Measurements from ENCODE around the gene PRICKLE4. TPM values are rescaled to one million over a fixed set of nuclear protein-coding genes. Genes with fewer than 3 reads are reported as not detected.

PRICKLE4 gene
- total RNA-seq, 1 donor from 2014 or later = 2.6 TPM

DNA sequence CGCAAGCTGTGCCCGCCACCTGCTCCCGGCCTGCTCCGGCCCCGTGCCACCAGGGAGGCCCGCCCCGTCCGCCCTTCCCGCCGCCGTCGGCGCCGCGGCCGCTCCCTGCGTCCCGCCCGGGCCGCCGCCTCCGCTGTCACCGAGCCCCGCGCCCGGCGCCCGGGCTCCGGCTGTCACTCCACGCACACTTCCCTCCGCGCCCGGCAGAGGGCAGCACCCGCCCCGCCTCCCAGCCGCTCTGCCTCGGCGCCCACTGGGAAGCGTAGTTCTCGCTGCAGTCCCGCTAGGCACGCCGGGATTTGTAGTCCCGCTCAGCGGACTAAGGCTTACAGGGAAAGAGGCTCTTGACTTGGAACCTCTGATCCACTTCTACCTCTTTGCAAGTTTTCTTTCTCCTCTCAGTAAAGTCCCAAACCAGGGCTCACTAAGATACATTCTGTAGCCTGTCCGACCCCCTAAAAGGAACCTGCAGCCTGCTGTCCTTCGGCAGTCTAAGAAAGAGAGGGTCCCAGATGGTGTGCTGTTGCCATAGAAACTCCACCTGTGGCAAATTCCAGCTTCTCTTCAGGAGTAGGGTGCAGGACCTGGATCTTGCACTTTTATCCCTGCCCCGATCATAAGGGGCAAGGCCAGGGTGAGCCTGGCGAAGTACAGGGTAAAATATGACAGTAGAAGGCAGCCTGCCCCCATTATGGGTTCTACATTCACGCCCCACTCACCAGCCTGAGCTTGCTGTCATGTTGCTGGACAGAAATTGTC is 45.0 kb upstream of the PRICKLE4 start, which contains the start of gene TFEB:
Gene TFEB (minus strand): TSS at position 182 of the 759 bp plus-strand sequence. CDS start 44,395 bp downstream, outside the sequence.
- H3K36me3 ChIP-seq (ENCODE audit: control insufficient read depth in 3 of 3, insufficient read depth in 3 of 3, low read length in 3 of 3) = peaks cover 0 to 3% (median 0%) of the 10 kb centered on the region in 3 donors
- H3K27ac ChIP-seq (ENCODE audit: low read depth, low read length) = peak within 1 kb of the TSS; percentile 95
- peak within 1 kb of the TSS; percentile 74 to 81 (median 78) for H3K4me3 ChIP-seq (ENCODE audit: low read length in 3 of 3)
- H3K9me3 ChIP-seq (ENCODE audit: control insufficient read depth in 3 of 3, low read length in 3 of 3) = no peaks in the 10 kb centered on the region
- peak within 1 kb of the TSS; percentile 85 to 93 (median 87) for H3K9ac ChIP-seq (ENCODE audit: low read depth in 1 of 3, low read length in 3 of 3)
- peaks cover 34 to 40% (median 40%) of the 10 kb centered on the region in 3 donors for H3K4me1 ChIP-seq (ENCODE audit: control insufficient read depth in 3 of 3, insufficient read depth in 3 of 3, low read length in 3 of 3)
- H3K27me3 ChIP-seq (ENCODE audit: control insufficient read depth in 3 of 3, insufficient read depth in 3 of 3, low read length in 3 of 3) = peaks cover 0 to 5% (median 0%) of the 10 kb centered on the region in 3 donors

DNA sequence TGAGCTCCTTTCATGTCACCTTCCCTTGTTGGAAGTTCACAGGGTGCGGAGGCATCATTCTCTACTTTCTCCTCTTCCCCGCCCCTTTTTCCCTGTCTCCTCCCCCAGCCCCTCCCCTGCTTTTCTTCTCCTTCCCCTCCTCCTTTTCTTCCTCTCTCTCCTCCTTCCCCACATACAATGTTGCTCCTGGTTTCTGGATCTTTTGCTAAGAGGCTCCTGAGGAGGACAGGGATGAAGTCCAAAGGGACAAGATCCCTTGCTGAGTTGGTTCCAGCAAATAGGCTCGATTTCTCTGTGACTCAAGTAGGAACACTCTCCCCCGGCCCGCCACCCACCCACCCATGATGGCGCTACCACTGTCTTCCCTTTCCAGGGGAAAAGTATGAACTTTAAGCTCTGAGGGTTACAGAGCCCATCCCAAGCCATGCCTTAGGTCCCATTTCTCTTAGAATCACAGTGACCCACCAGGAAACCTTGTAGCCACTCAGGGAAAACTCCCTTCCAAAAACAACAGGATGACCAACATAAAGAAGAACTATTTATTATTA is 44.3 kb upstream of the PRICKLE4 start:
- H3K9ac ChIP-seq (ENCODE audit: low read depth in 1 of 3, low read length in 3 of 3) = no peak overlapping the region
- H3K9me3 ChIP-seq (ENCODE audit: control insufficient read depth in 3 of 3, low read length in 3 of 3) = no peaks in the 10 kb centered on the region
- H3K4me1 ChIP-seq (ENCODE audit: control insufficient read depth in 3 of 3, insufficient read depth in 3 of 3, low read length in 3 of 3) = peaks cover 30 to 34% (median 33%) of the 10 kb centered on the region in 3 donors
- peak overlapping the region in 1 of 3 donors; percentile 20 for H3K4me3 ChIP-seq (ENCODE audit: low read length in 3 of 3)
- H3K27me3 ChIP-seq (ENCODE audit: control insufficient read depth in 3 of 3, insufficient read depth in 3 of 3, low read length in 3 of 3) = peaks cover 0 to 5% (median 0%) of the 10 kb centered on the region in 3 donors
- H3K36me3 ChIP-seq (ENCODE audit: control insufficient read depth in 3 of 3, insufficient read depth in 3 of 3, low read length in 3 of 3) = peaks cover 0 to 3% (median 0%) of the 10 kb centered on the region in 3 donors
- no peak overlapping the region for H3K27ac ChIP-seq (ENCODE audit: low read depth, low read length)

DNA sequence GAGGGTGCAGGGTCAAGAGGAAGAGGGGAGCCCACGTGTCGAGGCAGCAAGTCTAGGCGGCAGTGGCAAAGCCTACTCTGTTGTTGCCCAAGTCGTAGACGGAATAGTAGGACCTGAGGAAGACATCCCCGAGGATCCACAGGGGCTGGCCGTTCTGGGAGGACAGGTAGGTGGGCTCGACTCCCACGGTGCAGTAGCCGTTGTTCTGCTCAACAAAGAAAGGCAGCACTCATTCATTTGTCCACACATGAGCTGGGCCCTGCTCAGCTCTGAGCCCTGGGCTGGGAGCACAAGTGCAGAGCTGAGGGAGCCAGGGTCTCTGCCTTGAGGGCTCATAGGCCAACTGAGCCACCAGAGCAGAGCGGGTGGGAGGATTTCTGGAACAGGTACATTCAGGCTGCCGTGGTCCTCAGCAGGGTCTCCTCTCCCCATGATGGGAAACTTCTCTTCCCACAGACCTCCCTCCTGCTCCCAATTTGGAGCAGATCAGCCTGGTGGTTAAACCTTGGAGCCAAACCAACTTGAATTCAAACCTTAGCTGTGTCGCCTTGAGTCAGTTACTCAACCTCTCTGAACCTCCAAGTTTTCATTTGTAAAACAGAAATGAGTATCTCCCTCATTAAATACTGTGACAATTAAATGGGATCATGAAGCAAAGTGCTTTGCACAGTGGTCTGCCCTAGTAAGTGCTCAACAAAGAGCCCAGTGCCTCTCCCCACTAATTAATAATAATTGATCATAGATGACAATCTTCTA is 43.6 kb upstream of the PRICKLE4 start:
- Histone ChIP-seq H3K9ac (ENCODE audit: low read depth in 1 of 3, low read length in 3 of 3) (no peak overlapping the region), H3K4me1 (ENCODE audit: control insufficient read depth in 3 of 3, insufficient read depth in 3 of 3, low read length in 3 of 3) (peaks cover 23 to 26% (median 26%) of the 10 kb centered on the region in 3 donors), H3K9me3 (ENCODE audit: control insufficient read depth in 3 of 3, low read length in 3 of 3) (no peaks in the 10 kb centered on the region), H3K27me3 (ENCODE audit: control insufficient read depth in 3 of 3, insufficient read depth in 3 of 3, low read length in 3 of 3) (peaks cover 0 to 5% (median 0%) of the 10 kb centered on the region in 3 donors), H3K4me3 (ENCODE audit: low read length in 3 of 3) (no peak overlapping the region), H3K27ac (ENCODE audit: low read depth, low read length) (no peak overlapping the region), H3K36me3 (ENCODE audit: control insufficient read depth in 3 of 3, insufficient read depth in 3 of 3, low read length in 3 of 3) (peaks cover 0 to 3% (median 0%) of the 10 kb centered on the region in 3 donors)

DNA sequence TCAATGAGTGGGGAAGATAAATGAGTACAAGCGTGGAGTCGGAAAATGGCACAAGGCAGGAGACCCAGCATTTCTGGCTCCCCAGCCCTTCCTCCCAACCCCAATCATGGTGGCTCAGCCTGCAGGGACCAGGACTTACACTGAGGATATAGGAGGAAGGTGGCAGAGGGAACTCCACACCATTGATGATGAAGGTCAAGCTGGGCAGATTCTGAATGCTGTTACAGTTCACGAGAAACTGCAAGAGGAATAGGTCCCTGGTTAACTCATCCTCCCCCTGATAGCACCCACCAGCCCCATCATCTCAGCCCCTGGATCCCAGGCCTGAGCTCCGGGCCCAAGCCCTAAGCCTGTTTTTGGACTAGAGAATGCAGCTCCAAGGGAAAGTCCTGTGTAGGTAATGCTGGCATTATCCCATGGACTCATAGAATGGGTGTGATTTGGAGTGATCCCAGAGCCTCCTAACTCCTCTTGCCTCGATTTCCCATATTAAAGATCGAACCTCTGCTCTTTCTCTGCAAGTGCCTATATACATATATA is 42.9 kb upstream of the PRICKLE4 start:
- Histone ChIP-seq H3K4me1 (ENCODE audit: control insufficient read depth in 3 of 3, insufficient read depth in 3 of 3, low read length in 3 of 3) (peaks cover 18 to 20% (median 20%) of the 10 kb centered on the region in 3 donors), H3K9me3 (ENCODE audit: control insufficient read depth in 3 of 3, low read length in 3 of 3) (no peaks in the 10 kb centered on the region), H3K27me3 (ENCODE audit: control insufficient read depth in 3 of 3, insufficient read depth in 3 of 3, low read length in 3 of 3) (peaks cover 0 to 5% (median 0%) of the 10 kb centered on the region in 3 donors), H3K27ac (ENCODE audit: low read depth, low read length) (no peak overlapping the region), H3K36me3 (ENCODE audit: control insufficient read depth in 3 of 3, insufficient read depth in 3 of 3, low read length in 3 of 3) (peaks cover 0 to under 1% (median 0%) of the 10 kb centered on the region in 3 donors), H3K4me3 (ENCODE audit: low read length in 3 of 3) (no peak overlapping the region), H3K9ac (ENCODE audit: low read depth in 1 of 3, low read length in 3 of 3) (no peak overlapping the region)

DNA sequence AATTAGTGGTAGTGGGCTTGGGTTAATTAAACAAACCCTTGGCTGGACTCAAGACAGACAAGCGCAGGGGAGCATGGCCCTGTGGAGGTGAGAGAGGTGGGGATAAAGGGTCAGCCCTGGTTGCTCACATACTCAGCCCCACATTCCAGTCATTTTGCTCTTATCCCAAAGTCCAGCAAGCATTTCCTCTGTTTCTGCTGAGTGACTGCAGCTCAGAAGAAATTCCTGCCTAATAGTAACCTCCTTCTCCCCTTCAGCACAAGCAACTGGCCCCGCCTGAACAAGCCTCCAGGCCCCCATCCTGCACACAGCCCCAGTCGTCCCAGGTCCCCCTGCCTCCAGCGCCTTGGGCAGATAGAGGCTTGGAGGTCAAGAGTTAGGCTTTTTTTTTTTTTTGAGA is 41.5 kb upstream of the PRICKLE4 start:
- Histone ChIP-seq H3K9me3 (ENCODE audit: control insufficient read depth in 3 of 3, low read length in 3 of 3) (no peaks in the 10 kb centered on the region), H3K4me1 (ENCODE audit: control insufficient read depth in 3 of 3, insufficient read depth in 3 of 3, low read length in 3 of 3) (peaks cover 6 to 7% (median 6%) of the 10 kb centered on the region in 3 donors), H3K27ac (ENCODE audit: low read depth, low read length) (no peak overlapping the region), H3K4me3 (ENCODE audit: low read length in 3 of 3) (no peak overlapping the region), H3K27me3 (ENCODE audit: control insufficient read depth in 3 of 3, insufficient read depth in 3 of 3, low read length in 3 of 3) (peaks cover 0 to 5% (median 0%) of the 10 kb centered on the region in 3 donors), H3K36me3 (ENCODE audit: control insufficient read depth in 3 of 3, insufficient read depth in 3 of 3, low read length in 3 of 3) (no peaks in the 10 kb centered on the region), H3K9ac (ENCODE audit: low read depth in 1 of 3, low read length in 3 of 3) (no peak overlapping the region)

DNA sequence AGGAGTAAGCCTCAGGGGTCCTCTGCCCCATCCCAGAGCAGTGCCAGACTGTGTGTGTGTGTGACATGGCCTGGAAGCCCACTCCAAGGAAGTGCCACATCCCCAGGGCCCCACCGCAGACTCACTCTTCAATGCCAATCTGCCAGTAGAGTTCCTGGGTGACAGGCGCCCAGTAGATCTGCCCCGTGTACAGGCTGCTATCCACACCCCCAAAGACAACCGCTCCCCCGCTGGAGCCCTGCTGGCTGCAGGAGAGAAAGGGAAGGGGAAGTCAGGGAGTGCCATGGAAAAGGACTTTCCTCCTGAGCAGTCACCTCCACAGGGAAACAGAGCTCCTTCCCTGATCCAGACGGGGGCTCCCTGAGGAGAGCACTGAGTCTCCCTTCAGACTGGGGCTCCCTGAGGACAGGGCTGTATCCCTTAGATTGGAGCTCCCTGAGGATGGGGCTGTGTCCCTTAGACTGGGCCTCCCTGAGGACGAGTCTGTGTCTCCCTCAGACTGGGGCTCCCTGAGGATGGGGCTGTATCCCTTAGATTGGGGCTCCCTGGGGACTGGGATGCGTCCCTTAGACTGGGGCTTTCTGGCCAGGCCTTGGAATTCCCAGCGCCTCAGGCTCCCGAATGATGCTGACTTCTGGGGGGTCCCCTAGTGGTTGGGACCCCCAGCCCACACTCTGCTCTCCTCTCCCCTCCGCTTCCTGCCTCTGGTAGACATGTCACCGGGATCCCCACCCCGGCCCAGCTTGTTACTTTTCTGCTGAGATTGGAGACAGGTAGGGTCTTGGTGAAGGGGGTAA is 40.0 kb upstream of the PRICKLE4 start:
- no peaks in the 10 kb centered on the region for H3K36me3 ChIP-seq (ENCODE audit: control insufficient read depth in 3 of 3, insufficient read depth in 3 of 3, low read length in 3 of 3)
- H3K27ac ChIP-seq (ENCODE audit: low read depth, low read length) = no peak overlapping the region
- no peaks in the 10 kb centered on the region for H3K9me3 ChIP-seq (ENCODE audit: control insufficient read depth in 3 of 3, low read length in 3 of 3)

DNA sequence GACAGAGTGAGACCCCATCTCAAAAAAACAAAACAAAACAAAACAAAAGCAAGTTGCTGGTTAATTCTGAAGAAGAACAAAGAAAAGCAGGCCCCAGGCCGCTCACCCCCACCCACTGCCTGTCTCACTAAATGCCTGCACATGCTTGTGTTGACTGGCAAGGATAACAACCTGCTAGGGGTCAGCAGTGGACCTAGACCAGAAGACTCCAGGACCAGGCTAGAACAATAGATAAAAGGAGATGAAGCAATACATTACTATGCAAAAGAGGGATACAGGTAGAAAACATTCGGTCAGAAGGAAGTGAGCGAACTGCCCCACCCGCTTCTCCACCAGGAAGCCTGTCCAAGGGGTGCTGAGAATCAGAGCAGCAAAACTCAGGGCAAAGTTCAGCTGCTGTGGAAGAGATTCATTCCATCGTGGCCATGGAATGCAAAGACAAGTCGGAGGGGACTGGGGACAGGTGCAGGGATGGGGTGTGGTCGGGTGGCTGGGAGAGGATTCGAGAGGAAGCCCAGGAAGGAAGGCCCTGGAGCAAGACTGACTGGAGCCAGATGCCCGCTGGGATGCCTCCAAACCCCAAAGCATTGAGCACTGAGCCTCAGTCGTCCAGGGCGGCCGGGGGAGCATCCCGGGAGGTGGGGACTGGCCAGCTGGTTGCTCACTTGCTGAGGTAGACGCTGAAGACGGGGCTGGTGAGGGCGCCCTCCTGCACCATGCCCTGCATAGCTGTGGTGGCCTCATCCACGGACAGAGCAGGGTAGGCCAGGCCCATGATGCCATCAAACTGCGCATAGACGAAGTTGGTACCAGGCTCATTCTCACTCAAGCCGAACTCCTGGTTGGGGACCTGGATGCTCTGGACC is 38.7 kb upstream of the PRICKLE4 start:
- no peaks in the 10 kb centered on the region for H3K36me3 ChIP-seq (ENCODE audit: control insufficient read depth in 3 of 3, insufficient read depth in 3 of 3, low read length in 3 of 3)
- H3K27ac ChIP-seq (ENCODE audit: low read depth, low read length) = no peak overlapping the region
- no peak overlapping the region for H3K9ac ChIP-seq (ENCODE audit: low read depth in 1 of 3, low read length in 3 of 3)

More for the DNA sequence above, 40.0 kb upstream of the PRICKLE4 start:
- Histone ChIP-seq H3K9ac (ENCODE audit: low read depth in 1 of 3, low read length in 3 of 3) (no peak overlapping the region), H3K4me3 (ENCODE audit: low read length in 3 of 3) (no peak overlapping the region), H3K4me1 (ENCODE audit: control insufficient read depth in 3 of 3, insufficient read depth in 3 of 3, low read length in 3 of 3) (peaks cover 5 to 6% (median 6%) of the 10 kb centered on the region in 3 donors), H3K27me3 (ENCODE audit: control insufficient read depth in 3 of 3, insufficient read depth in 3 of 3, low read length in 3 of 3) (peaks cover 0 to 5% (median 0%) of the 10 kb centered on the region in 3 donors)

DNA sequence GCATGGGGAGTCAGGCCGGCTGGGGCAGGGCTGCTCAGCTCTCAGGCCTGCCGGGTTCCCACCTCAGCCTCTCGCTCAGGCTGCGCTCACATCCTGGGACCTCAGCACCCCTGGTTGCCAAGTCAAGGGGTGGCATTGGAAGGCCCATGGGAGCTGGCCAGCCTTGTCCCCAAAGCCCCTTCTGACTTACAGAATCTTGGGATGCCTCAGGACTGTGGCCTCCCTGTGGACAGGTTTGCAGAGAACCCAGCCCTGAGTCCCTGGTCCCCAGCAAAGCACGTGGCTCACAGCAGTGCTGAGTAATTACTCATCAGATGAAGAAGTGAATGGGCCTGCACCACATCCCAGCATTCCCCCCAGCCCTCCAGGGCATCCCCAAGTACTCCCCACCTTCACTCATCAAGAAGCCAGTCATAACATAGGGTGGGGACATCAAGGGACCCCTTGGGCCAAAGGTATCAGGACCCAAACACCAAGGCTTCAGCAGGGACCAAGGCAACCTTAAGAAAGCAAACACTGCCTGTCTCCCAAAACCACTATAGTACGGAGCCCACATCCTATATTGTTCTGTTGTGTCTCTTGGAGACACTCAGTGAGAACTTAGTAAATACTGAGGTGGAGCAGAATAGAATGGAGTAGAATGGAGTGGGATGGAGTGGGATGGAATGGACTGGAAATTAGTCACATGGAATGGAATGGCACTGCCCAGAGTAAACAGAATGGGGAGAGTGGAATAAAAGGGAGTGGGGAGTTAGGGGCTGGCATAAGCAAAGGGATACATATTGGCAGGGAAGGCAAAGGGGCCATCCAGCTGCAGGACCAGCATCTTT is 37.0 kb upstream of the PRICKLE4 start:
- H3K27me3 ChIP-seq (ENCODE audit: control insufficient read depth in 3 of 3, insufficient read depth in 3 of 3, low read length in 3 of 3) = peaks cover 0 to 5% (median 0%) of the 10 kb centered on the region in 3 donors
- H3K36me3 ChIP-seq (ENCODE audit: control insufficient read depth in 3 of 3, insufficient read depth in 3 of 3, low read length in 3 of 3) = no peaks in the 10 kb centered on the region
- peaks cover 0 to 2% (median 0%) of the 10 kb centered on the region in 3 donors for H3K4me1 ChIP-seq (ENCODE audit: control insufficient read depth in 3 of 3, insufficient read depth in 3 of 3, low read length in 3 of 3)
- no peak overlapping the region for H3K4me3 ChIP-seq (ENCODE audit: low read length in 3 of 3)
- H3K9ac ChIP-seq (ENCODE audit: low read depth in 1 of 3, low read length in 3 of 3) = no peak overlapping the region
- no peaks in the 10 kb centered on the region for H3K9me3 ChIP-seq (ENCODE audit: control insufficient read depth in 3 of 3, low read length in 3 of 3)
- no peak overlapping the region for H3K27ac ChIP-seq (ENCODE audit: low read depth, low read length)

More for the DNA sequence above, 38.7 kb upstream of the PRICKLE4 start:
- H3K4me3 ChIP-seq (ENCODE audit: low read length in 3 of 3) = no peak overlapping the region
- peaks cover 0 to 5% (median 0%) of the 10 kb centered on the region in 3 donors for H3K27me3 ChIP-seq (ENCODE audit: control insufficient read depth in 3 of 3, insufficient read depth in 3 of 3, low read length in 3 of 3)
- peaks cover 0 to 2% (median 0%) of the 10 kb centered on the region in 3 donors for H3K4me1 ChIP-seq (ENCODE audit: control insufficient read depth in 3 of 3, insufficient read depth in 3 of 3, low read length in 3 of 3)
- no peaks in the 10 kb centered on the region for H3K9me3 ChIP-seq (ENCODE audit: control insufficient read depth in 3 of 3, low read length in 3 of 3)
